ENCODE data around the gene SERPIND1. TPM values are rescaled to one million over a fixed set of nuclear protein-coding genes. Genes with fewer than 3 reads are reported as not detected.

Gene SERPIND1
- total and polyA plus RNA-seq, 11 donors = 0.04 to 0.44 (median 0.15) TPM; not detected in 5

GRCh38 chr22:20805972-20806471 lies 32.1 kb downstream of the SERPIND1 start:
- H3K36me3 ChIP-seq = peaks cover 0 to 97% (median 93%) of the 10 kb centered on the region in 9 donors
- ATAC-seq (no peak), DNase-seq (no peak)
- WGBS, 4 donors = 77 to 83% (median 80%) methylated on average over 3 of the region's 3 CpGs
- TF ChIP-seq POLR2A (IDR thresholded peaks at IDR 0.05) (no peak), CTCF (IDR thresholded peaks at IDR 0.05) (no peak)
- no peaks in the 10 kb centered on the region for H3K27me3 ChIP-seq
- no peaks in the 10 kb centered on the region for H3K4me1 ChIP-seq
- no peaks in the 10 kb centered on the region for H3K9me3 ChIP-seq
- H3K4me3 ChIP-seq = no peak overlapping the region
- intact Hi-C loops (cut with DNase I) = no loop called here
- H3K27ac ChIP-seq = no peak overlapping the region

- ATAC-seq = no peak
- H3K36me3 ChIP-seq = peaks cover 0 to 97% (median 93%) of the 10 kb centered on the region in 9 donors
- intact Hi-C loops (cut with DNase I) = no loop called here
These were observed 33.4 kb downstream of the SERPIND1 start for GRCh38 chr22:20807315-20807752.

GRCh38 chr22:20808844-20809243 lies 34.9 kb downstream of the SERPIND1 start:
- intact Hi-C loops (cut with DNase I) = no loop called here
- WGBS, 4 donors = 86 to 91% (median 88%) methylated on average over 4 of the region's 4 CpGs

More at GRCh38 chr22:20807315-20807752, 33.4 kb downstream of the SERPIND1 start:
- 82 to 92% (median 91%) methylated on average over 4 of the region's 4 CpGs for WGBS, 4 donors
- no peaks in the 10 kb centered on the region for H3K27me3 ChIP-seq
- H3K4me3 ChIP-seq = no peak overlapping the region
- DNase-seq = no peak
- no peaks in the 10 kb centered on the region for H3K4me1 ChIP-seq
- TF ChIP-seq POLR2A (IDR thresholded peaks at IDR 0.05) (no peak), CTCF (IDR thresholded peaks at IDR 0.05) (no peak)
- no peaks in the 10 kb centered on the region for H3K9me3 ChIP-seq
- no peak overlapping the region for H3K27ac ChIP-seq

More at GRCh38 chr22:20808844-20809243, 34.9 kb downstream of the SERPIND1 start:
- H3K27me3 ChIP-seq = no peaks in the 10 kb centered on the region
- TF ChIP-seq POLR2A (IDR thresholded peaks at IDR 0.05) (no peak), CTCF (IDR thresholded peaks at IDR 0.05) (no peak)
- no peak overlapping the region for H3K4me3 ChIP-seq
- no peak overlapping the region for H3K27ac ChIP-seq
- no peaks in the 10 kb centered on the region for H3K4me1 ChIP-seq
- H3K9me3 ChIP-seq = no peaks in the 10 kb centered on the region
- peaks cover 0 to 97% (median 93%) of the 10 kb centered on the region in 9 donors for H3K36me3 ChIP-seq
- DNase-seq = no peak
- no peak for ATAC-seq

Data from heart left ventricle (tissue), 16 donors.